Right lobe of liver (tissue), 4 donors: ENCODE results near the gene CSK.

ENCODE experiments used
- CTCF ChIP-seq, 4 donors: fragments of 200-600 bp in 3 of 4; fragments of 450-650 bp in 1 of 4; IDR thresholded peaks; one replicate each; pipeline versions ENCODE4 v1.5.1 to v1.8.0; 2016 to 2022; ENCODE audit warnings: antibody characterized with exemption in 4 of 4, mild to moderate bottlenecking in 2 of 4
- POLR2A ChIP-seq: fragments of 450-650 bp; IDR thresholded peaks from one replicate; pipeline ENCODE4 v1.6.1; 2017; ENCODE audit warnings: antibody characterized with exemption, mild to moderate bottlenecking
- donor health status: DM: no; HTN: no; CAD: no.
- donor health status: DM: no; HTN: no; CAD: no.
- donor health status: DM: no; HTN: yes; CAD: no.

GRCh38 chr15:74804935-74805334 lies 23.1 kb downstream of the CSK start:
- TF ChIP-seq POLR2A = no peak
- TF ChIP-seq CTCF (IDR thresholded peaks at IDR 0.05) = no peak
